Umbilical cord (tissue), 2 donors: Measurements from ENCODE around the gene DCAF15. TPM values are rescaled to one million over a fixed set of nuclear protein-coding genes. Genes with fewer than 3 reads are reported as not detected.
"Not testable (repeated sequence)": the region's sequence is repeated elsewhere in the genome, so short reads cannot be mapped to it uniquely, and the experiment has no call there.

Experiments
- DNase-seq: peaks from one replicate; pipeline ENCODE4 v3.0.0-alpha.2; 2015; ENCODE audit warnings: low spot score
- total RNA-seq: library from RNA; depleted of rRNA; stranded (reverse); fragments of >200 nt; gene quantifications from one replicate; pipeline ENCODE4 v1.2.3, GENCODE V29; 2014; ENCODE audit warnings: low replicate concordance; ENCODE audit not compliant: insufficient read depth

Gene DCAF15
- 10.1 TPM for total RNA-seq

GRCh38 chr19:13952154-13952930 is at the start of gene DCAF15:
Gene DCAF15 (plus strand): TSS chr19:13952509. CDS start chr19:13952513, 4 bp downstream.
- peak; percentile 100 for DNase-seq

GRCh38 chr19:13902993-13903555 is 49.2 kb upstream of the DCAF15 start:
- no peak for DNase-seq

- DNase-seq: peak; percentile 90
Observed at GRCh38 chr19:13905634-13906520, 46.4 kb upstream of the DCAF15 start, which contains the start of the genes BRME1 and CC2D1A. Gene BRME1 (minus strand): TSS chr19:13906117. CDS start chr19:13904892, 1,225 bp downstream. Gene CC2D1A (plus strand): TSS chr19:13906201. CDS start chr19:13906442, 241 bp downstream.

- no peak for DNase-seq
Observed at GRCh38 chr19:13906521-13906904, 45.8 kb upstream of the DCAF15 start.

- no peak for DNase-seq
Observed at GRCh38 chr19:13906910-13907309, 45.4 kb upstream of the DCAF15 start.

GRCh38 chr19:13908674-13909073 is 43.6 kb upstream of the DCAF15 start:
- DNase-seq: no peak

- DNase-seq: no peak
Observed at GRCh38 chr19:13909430-13909829, 42.9 kb upstream of the DCAF15 start.

GRCh38 chr19:13913352-13913751 is 39.0 kb upstream of the DCAF15 start:
- no peak for DNase-seq

GRCh38 chr19:13914777-13915176 is 37.5 kb upstream of the DCAF15 start:
- no peak for DNase-seq

GRCh38 chr19:13917888-13918406 is 34.4 kb upstream of the DCAF15 start:
- no peak for DNase-seq

- no peak for DNase-seq
Observed at GRCh38 chr19:13918726-13919411, 33.4 kb upstream of the DCAF15 start.

- DNase-seq: no peak
Observed at GRCh38 chr19:13920524-13920923, 31.8 kb upstream of the DCAF15 start.

- DNase-seq: peak; percentile 26
Observed at GRCh38 chr19:13920940-13921747, 31.2 kb upstream of the DCAF15 start.

GRCh38 chr19:13922118-13922517 is 30.2 kb upstream of the DCAF15 start:
- not testable (repeated sequence) for DNase-seq

GRCh38 chr19:13923194-13923987 is 28.9 kb upstream of the DCAF15 start:
- no peak for DNase-seq

GRCh38 chr19:13926010-13926409 is 26.3 kb upstream of the DCAF15 start:
- no peak for DNase-seq

GRCh38 chr19:13926715-13927114 is 25.6 kb upstream of the DCAF15 start:
- DNase-seq: no peak

- DNase-seq: peak; percentile 48
Observed at GRCh38 chr19:13929340-13929739, 23.0 kb upstream of the DCAF15 start.

GRCh38 chr19:13929956-13930355 is 22.4 kb upstream of the DCAF15 start:
- no peak for DNase-seq
